IMR-90 (cell line): ENCODE measurements around the gene GBE1. TPM values are rescaled to one million over a fixed set of nuclear protein-coding genes. Genes with fewer than 3 reads are reported as not detected.

ENCODE experiments used
- ATAC-seq: fragments of 200-7000 bp; cut with Tn5 transposase; 2 replicates; pipeline ENCODE4 v1.9.1; 2020; ENCODE audit warnings: low read depth, mild to moderate bottlenecking, moderate library complexity
- BruUV-seq: library from RNA; stranded (reverse); fragments of 400-500 nt; replicated peaks from 2 replicates; lab custom pipeline; 2021; lab: Mats Ljungman, UMichigan
- CTCF ChIA-PET: fragments of 300-600 bp; formaldehyde crosslinking; extraction: SDS; loops from one replicate; lab custom pipeline; 2021; ENCODE audit warnings: antibody characterized with exemption; lab: Yijun Ruan, JAX
- POLR2A ChIA-PET: fragments of 300-600 bp; sonication (Branson Sonifier 250); formaldehyde crosslinking; loops from one replicate; lab custom pipeline; 2022; ENCODE audit warnings: antibody characterized with exemption; ENCODE audit not compliant: unreplicated experiment; lab: Charles Lee
- DNase-seq: peaks from one replicate; pipeline ENCODE4 v3.0.0; 2013
- H2AFZ ChIP-seq: replicated peaks from 2 replicates; pipeline ENCODE3; 2013; ENCODE audit warnings: low read length, mild to moderate bottlenecking; ENCODE audit not compliant: poor library complexity
- H2AK5ac ChIP-seq: 2 replicates; pipeline ENCODE4 v1.6.1; 2013; ENCODE audit warnings: low read depth, low read length, inconsistent platforms
- H2AK9ac ChIP-seq: replicated peaks from 2 replicates; pipeline ENCODE3; 2013; ENCODE audit warnings: mild to moderate bottlenecking, low read depth, low read length, moderate library complexity; ENCODE audit not compliant: poor library complexity
- H2BK120ac ChIP-seq: 2 replicates; pipeline ENCODE4 v1.6.1; 2013; ENCODE audit warnings: low read depth, low read length, inconsistent platforms
- H2BK15ac ChIP-seq: 3 replicates; pipeline ENCODE4 v1.6.1; 2013; ENCODE audit warnings: low read depth, low read length, inconsistent platforms
- H2BK20ac ChIP-seq: 2 replicates; pipeline ENCODE4 v1.6.1; 2013; ENCODE audit warnings: low read depth, mild to moderate bottlenecking, inconsistent platforms, low read length, moderate library complexity
- H2BK5ac ChIP-seq: 2 replicates; pipeline ENCODE4 v1.6.1; 2013; ENCODE audit warnings: mild to moderate bottlenecking, low read depth, low read length, inconsistent platforms; ENCODE audit not compliant: poor library complexity, severe bottlenecking
- H3K14ac ChIP-seq: replicated peaks from 2 replicates; pipeline ENCODE4 v1.6.1; 2013; ENCODE audit warnings: low read depth, low read length, inconsistent platforms
- H3K18ac ChIP-seq: 2 replicates; pipeline ENCODE4 v1.6.1; 2013; ENCODE audit warnings: low read depth, low read length, control low read depth
- H3K23ac ChIP-seq: 2 replicates; pipeline ENCODE4 v1.6.1; 2013; ENCODE audit warnings: low read depth, low read length, inconsistent platforms
- H3K27ac ChIP-seq: 2 replicates; pipeline ENCODE4 v1.5.1; 2013; ENCODE audit warnings: mild to moderate bottlenecking, control low read depth, low read length; ENCODE audit not compliant: insufficient read depth
- H3K27me3 ChIP-seq: 2 replicates; pipeline ENCODE4 v1.6.1; 2013; ENCODE audit warnings: low read length; ENCODE audit not compliant: control insufficient read depth, insufficient read depth
- H3K36me3 ChIP-seq: 2 replicates; pipeline ENCODE4 v1.6.1; 2013; ENCODE audit warnings: low read length, mixed read lengths; ENCODE audit not compliant: control insufficient read depth, insufficient read depth
- H3K4ac ChIP-seq: 2 replicates; pipeline ENCODE4 v1.6.1; 2013; ENCODE audit warnings: low read depth, low read length, inconsistent platforms
- H3K4me1 ChIP-seq: 2 replicates; pipeline ENCODE4 v1.6.1; 2013; ENCODE audit warnings: low read length, mixed read lengths; ENCODE audit not compliant: control insufficient read depth, insufficient read depth
- H3K4me2 ChIP-seq: 2 replicates; pipeline ENCODE4 v1.6.1; 2013; ENCODE audit warnings: low read depth, mild to moderate bottlenecking, control low read depth, low read length, moderate library complexity
- H3K4me3 ChIP-seq: 2 replicates; pipeline ENCODE4 v1.5.1; 2013; ENCODE audit warnings: low read depth, mild to moderate bottlenecking, control low read depth, low read length, moderate library complexity; ENCODE audit not compliant: insufficient read depth
- H3K56ac ChIP-seq: 2 replicates; pipeline ENCODE4 v1.6.1; 2013; ENCODE audit warnings: low read length, inconsistent platforms; ENCODE audit not compliant: insufficient read depth; ENCODE audit errors: extremely low read depth
- H3K79me1 ChIP-seq, 2 experiments: 2 replicates each; pipeline ENCODE4 v1.6.1; 2013; ENCODE audit warnings: low read length in 2 of 2, inconsistent platforms in 1 of 2, low read depth in 1 of 2
- H3K9ac ChIP-seq: 2 replicates; pipeline ENCODE4 v1.6.1; 2013; ENCODE audit warnings: low read depth, low read length, control low read depth
- H3K9me1 ChIP-seq: 2 replicates; pipeline ENCODE4 v1.6.1; 2013; ENCODE audit warnings: low read length, inconsistent platforms; ENCODE audit not compliant: insufficient read depth
- H3K9me3 ChIP-seq: 2 replicates; pipeline ENCODE4 v1.6.1; 2013; ENCODE audit warnings: low read length; ENCODE audit not compliant: control insufficient read depth, insufficient read depth
- H4K20me1 ChIP-seq: 2 replicates; pipeline ENCODE4 v1.6.1; 2013; ENCODE audit warnings: low read length, inconsistent platforms; ENCODE audit not compliant: insufficient read depth
- H4K5ac ChIP-seq: 2 replicates; pipeline ENCODE4 v1.6.1; 2013; ENCODE audit warnings: mild to moderate bottlenecking, low read depth, low read length, control low read depth
- H4K8ac ChIP-seq, 2 experiments: 2 replicates each; pipeline ENCODE4 v1.6.1; 2013; ENCODE audit warnings: low read depth in 2 of 2, low read length in 2 of 2, control low read depth in 1 of 2, inconsistent platforms in 1 of 2
- H4K91ac ChIP-seq: 2 replicates; pipeline ENCODE4 v1.6.1; 2013; ENCODE audit warnings: low read depth, low read length, inconsistent platforms; ENCODE audit not compliant: insufficient read depth
- BHLHE40 ChIP-seq: fragments of 150-350 bp; IDR thresholded peaks from 2 replicates; pipeline ENCODE4 v1.6.1; 2016; ENCODE audit warnings: mild to moderate bottlenecking, low read depth, low read length
- CEBPB ChIP-seq: IDR thresholded peaks from 2 replicates; pipeline ENCODE4 v1.6.1; 2012; ENCODE audit warnings: low read depth, low read length, improper control_type of control experiment
- CHD1 ChIP-seq: IDR thresholded peaks from 2 replicates; pipeline ENCODE4 v1.6.1; 2012; ENCODE audit warnings: low read depth, low read length, improper control_type of control experiment
- CTCF ChIP-seq: conservative IDR thresholded peaks from 2 replicates; pipeline ENCODE4 v1.5.1; 2012; ENCODE audit warnings: mild to moderate bottlenecking, low read depth, low read length, improper control_type of control experiment
- ELK1 ChIP-seq: fragments of 150-350 bp; IDR thresholded peaks from 2 replicates; pipeline ENCODE4 v1.6.1; 2016; ENCODE audit warnings: low read depth, mild to moderate bottlenecking, low read length, moderate library complexity, borderline replicate concordance
- FOS ChIP-seq: fragments of 150-350 bp; IDR thresholded peaks from 2 replicates; pipeline ENCODE4 v1.6.1; 2016; ENCODE audit warnings: low read depth, low read length
- MAFK ChIP-seq: IDR thresholded peaks from 2 replicates; pipeline ENCODE4 v1.6.1; 2012; ENCODE audit warnings: low read depth, low read length, improper control_type of control experiment
- MAZ ChIP-seq: IDR thresholded peaks from 2 replicates; pipeline ENCODE4 v1.6.1; 2012; ENCODE audit warnings: low read depth, mild to moderate bottlenecking, low read length, improper control_type of control experiment, moderate library complexity, borderline replicate concordance
- MXI1 ChIP-seq: IDR thresholded peaks from 2 replicates; pipeline ENCODE4 v1.6.1; 2012; ENCODE audit warnings: low read depth, mild to moderate bottlenecking, low read length, moderate library complexity, borderline replicate concordance
- NFE2L2 ChIP-seq: fragments of 150-350 bp; IDR thresholded peaks from 2 replicates; pipeline ENCODE4 v1.6.1; 2016; ENCODE audit warnings: low read depth, mild to moderate bottlenecking, low read length
- POLR2A ChIP-seq: IDR thresholded peaks from 2 replicates; pipeline ENCODE4 v1.6.1; 2012; ENCODE audit warnings: mild to moderate bottlenecking, low read depth, low read length
- RAD21 ChIP-seq: IDR thresholded peaks from 2 replicates; pipeline ENCODE4 v1.6.1; 2012; ENCODE audit warnings: low read length, improper control_type of control experiment
- RCOR1 ChIP-seq: IDR thresholded peaks from 2 replicates; pipeline ENCODE4 v1.6.1; 2012; ENCODE audit warnings: mild to moderate bottlenecking, low read length, improper control_type of control experiment; ENCODE audit not compliant: insufficient replicate concordance
- RFX5 ChIP-seq: IDR thresholded peaks from 2 replicates; pipeline ENCODE4 v1.8.0; 2012; ENCODE audit warnings: low read depth, mild to moderate bottlenecking, low read length, moderate library complexity
- SMC3 ChIP-seq: fragments of 150-350 bp; IDR thresholded peaks from 2 replicates; pipeline ENCODE4 v1.6.1; 2016; ENCODE audit warnings: low read depth, mild to moderate bottlenecking, antibody characterized with exemption, low read length, moderate library complexity
- USF2 ChIP-seq: fragments of 150-350 bp; IDR thresholded peaks from 2 replicates; pipeline ENCODE4 v1.6.1; 2017; ENCODE audit warnings: mild to moderate bottlenecking, antibody characterized with exemption, low read length, low read depth
- WGBS, 2 experiments: methylation state at CpG; one replicate each; pipeline versions ENCODE4 v1.1.5 to v1.1.7; 2013; ENCODE audit warnings: missing lambda C conversion rate in 2 of 2; ENCODE audit not compliant: insufficient read length in 1 of 2; ENCODE audit errors: extremely low coverage in 2 of 2; 5-methylcytosine and 5-hydroxymethylcytosine counted together
- dilution Hi-C: fragments of 300-500 bp; cut with HindIII; formaldehyde crosslinking; loops from one replicate; pipeline ENCODE4 v1.14.3; 2018; ENCODE audit warnings: low sequenced_read_pairs; ENCODE audit not compliant: unreplicated experiment
- in situ Hi-C: fragments of 300-500 bp; cut with MboI; formaldehyde crosslinking; loops from 3 replicates; pipeline ENCODE4 v1.14.3; 2019; ENCODE audit warnings: low sequenced_read_pairs, inconsistent platforms, mixed read lengths
- intact Hi-C: fragments of 100-400 bp; cut with micrococcal nuclease; formaldehyde crosslinking; loops from 2 replicates; pipeline ENCODE4 v1.10.0; 2022
- polyA plus RNA-seq, 3 experiments: library from polyadenylated mRNA; depleted of rRNA; stranded (reverse); fragments of >200 nt; gene quantifications; 2 replicates each; pipeline ENCODE4 v1.2.3, GENCODE V29; 2012; ENCODE audit warnings: low replicate concordance in 1 of 3
- total RNA-seq: library from RNA; depleted of rRNA; stranded (reverse); fragments of >200 nt; gene quantifications from 2 replicates; pipeline ENCODE4 v1.2.3, GENCODE V29; 2012

GBE1 gene
- total and polyA plus RNA-seq, 2 of the 4 experiments (the other 2 are of a cell fraction): 36.7 to 90.3 TPM

- in situ Hi-C loops: no loop called here
- intact Hi-C loops: no loop called here
These were observed 247.9 kb downstream of the GBE1 start for GRCh38 chr3:81513591-81513990.

More at GRCh38 chr3:81513591-81513990, 247.9 kb downstream of the GBE1 start:
- WGBS, 2 experiments: no CpG with 5 or more reads among the region's 2 CpGs
- H3K4me2 ChIP-seq: no peak overlapping the region
- H3K4me3 ChIP-seq: no peak overlapping the region
- no peaks in the 10 kb centered on the region for H3K27me3 ChIP-seq
- TF ChIP-seq MXI1 (no peak), FOS (no peak), RAD21 (no peak), MAZ (no peak), BHLHE40 (no peak), MAFK (no peak), NFE2L2 (no peak), CTCF (no peak), USF2 (no peak), POLR2A (no peak), CEBPB (no peak), ELK1 (no peak), RFX5 (no peak), RCOR1 (no peak), SMC3 (no peak), CHD1 (no peak)
- no peaks in the 10 kb centered on the region for H3K36me3 ChIP-seq
- no peak overlapping the region for H2BK120ac ChIP-seq
- no peak overlapping the region for H2AK9ac ChIP-seq
- no peaks in the 10 kb centered on the region for H3K4me1 ChIP-seq
- dilution Hi-C loops: no loop called here
- no peaks in the 10 kb centered on the region for H3K9me3 ChIP-seq
- no peaks in the 10 kb centered on the region for H3K79me1 ChIP-seq
- H3K9me1 ChIP-seq: no peaks in the 10 kb centered on the region
- no TSS peak for BruUV-seq
- ChIA-PET CTCF (no interaction called here), POLR2A (no interaction called here)
- DNase-seq: no peak
- no peak for ATAC-seq
- H3K27ac ChIP-seq: no peak overlapping the region
- no peak overlapping the region for H3K4ac ChIP-seq
- H3K14ac ChIP-seq: no peak overlapping the region
- no peak overlapping the region for H3K56ac ChIP-seq
- H4K91ac ChIP-seq: no peak overlapping the region
- H4K8ac ChIP-seq: no peak overlapping the region
- H2BK20ac ChIP-seq: no peak overlapping the region
- no peak overlapping the region for H2AFZ ChIP-seq
- H4K20me1 ChIP-seq: no peaks in the 10 kb centered on the region
- H4K5ac ChIP-seq: no peak overlapping the region
- H2BK15ac ChIP-seq: no peak overlapping the region
- no peak overlapping the region for H2AK5ac ChIP-seq
- no peak overlapping the region for H3K23ac ChIP-seq
- H3K18ac ChIP-seq: no peak overlapping the region
- H2BK5ac ChIP-seq: no peak overlapping the region
- H3K9ac ChIP-seq: no peak overlapping the region
